Adrenal gland (tissue), 5 donors: ENCODE results near the gene DIS3.

Source experiments
- CTCF ChIP-seq, 6 experiments: fragments of 450-650 bp in 4 of 6; fragments of 200-600 bp in 2 of 6; sonication (generic) in 1 of 6; IDR thresholded peaks; 1 replicate in 5 of 6; 2 replicates in 1 of 6; pipeline versions ENCODE4 v1.5.1 to v1.8.0; 2016 to 2021; ENCODE audit warnings: antibody characterized with exemption in 6 of 6, mild to moderate bottlenecking in 2 of 6, moderate library complexity in 1 of 6
- POLR2A ChIP-seq, 2 donors: fragments of 450-650 bp; IDR thresholded peaks; one replicate each; pipeline ENCODE4 v1.6.1; 2017; ENCODE audit warnings: antibody characterized with exemption in 2 of 2, mild to moderate bottlenecking in 2 of 2, moderate library complexity in 1 of 2
- donor health status: DM: no; HTN: no; CAD: no.

GRCh38 chr13:72763411-72763810 lies 18.3 kb downstream of the DIS3 start:
- TF ChIP-seq CTCF (IDR thresholded peaks at IDR 0.05) (no peak), POLR2A (IDR thresholded peaks at IDR 0.05) (no peak)
